Left forelimb (tissue), 1 donor: Measurements from ENCODE around the gene SLC7A4.

Source experiments
- DNase-seq: peaks from one replicate; pipeline ENCODE4 v3.0.0-alpha.2; 2018; ENCODE audit warnings: low spot score

SLC7A4 gene

GRCh38 chr22:20997536-20998257, 34.7 kb downstream of the SLC7A4 start:
- no peak for DNase-seq

DNA sequence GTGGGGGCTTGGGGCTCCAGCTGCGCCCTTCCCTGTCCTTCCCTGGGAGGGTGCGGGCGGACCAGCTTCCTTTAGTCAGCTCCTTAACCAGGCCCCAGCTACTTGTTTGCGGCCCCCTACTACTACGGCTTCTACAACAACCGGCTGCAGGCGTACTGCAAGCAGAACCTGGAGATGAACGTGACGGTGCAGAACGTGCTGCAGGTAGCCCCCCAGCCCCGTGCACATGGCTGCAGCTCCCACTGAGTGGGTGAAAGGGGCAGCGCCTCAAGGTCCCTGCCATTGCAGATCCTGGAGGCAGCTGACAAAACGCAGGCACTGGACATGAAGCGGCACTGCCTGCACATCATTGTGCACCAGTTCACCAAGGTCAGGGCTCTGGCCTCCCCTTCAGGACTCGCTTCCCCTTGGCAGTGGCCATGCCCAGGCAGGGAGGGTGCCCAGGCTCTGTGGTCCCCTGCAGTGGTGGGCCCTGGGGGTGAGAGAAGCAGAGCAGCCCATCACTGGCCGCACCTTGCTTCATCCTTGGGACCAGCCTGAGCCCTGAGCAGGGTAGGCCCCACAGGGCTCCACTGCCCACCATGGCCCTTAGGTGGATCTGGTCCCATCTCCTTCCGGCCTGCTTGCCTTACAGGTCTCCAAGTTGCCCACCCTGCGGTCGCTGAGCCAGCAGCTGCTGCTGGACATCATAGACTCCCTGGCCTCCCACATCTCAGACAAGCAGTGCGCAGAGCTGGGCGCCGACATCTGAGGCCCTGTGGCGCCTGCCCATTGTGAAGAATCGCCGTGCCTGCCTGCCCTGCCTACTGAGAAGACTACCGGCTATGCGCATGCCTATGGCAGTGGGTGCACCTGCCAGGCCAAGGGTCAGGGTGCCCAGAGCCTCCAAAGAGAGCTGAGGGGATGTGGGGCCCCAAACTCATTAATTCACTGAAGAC, 35.5 kb downstream of the SLC7A4 start:
- DNase-seq, result no peak

GRCh38 chr22:20996031-20996410, 36.3 kb downstream of the SLC7A4 start:
- DNase-seq, result no peak

- DNase-seq, result no peak
Measured at GRCh38 chr22:20995329-20996030, 36.9 kb downstream of the SLC7A4 start.

DNA sequence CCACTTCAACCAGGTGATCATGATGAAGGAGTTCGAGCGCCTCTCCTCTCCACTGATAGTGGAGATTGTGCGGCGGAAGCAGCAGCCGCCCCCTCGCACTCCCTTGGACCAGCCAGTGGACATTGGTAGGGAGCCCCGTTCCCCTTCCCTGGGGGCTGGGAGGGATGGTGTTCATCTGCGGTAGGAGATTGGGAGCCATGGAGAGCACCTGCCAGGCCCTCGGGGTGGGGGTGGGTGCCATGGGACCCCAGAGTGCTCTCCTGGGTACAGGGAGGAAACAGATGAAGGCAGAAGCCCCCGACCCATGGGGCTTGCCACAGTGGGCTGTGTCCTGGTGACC, 37.5 kb downstream of the SLC7A4 start:
- no peak for DNase-seq

GRCh38 chr22:20994128-20994901, 38.0 kb downstream of the SLC7A4 start:
- DNase-seq, result no peak

- no peak for DNase-seq
Measured at GRCh38 chr22:20993304-20994127, 38.8 kb downstream of the SLC7A4 start.

- DNase-seq, result no peak
Measured at GRCh38 chr22:20992456-20993303, 39.7 kb downstream of the SLC7A4 start.

DNA sequence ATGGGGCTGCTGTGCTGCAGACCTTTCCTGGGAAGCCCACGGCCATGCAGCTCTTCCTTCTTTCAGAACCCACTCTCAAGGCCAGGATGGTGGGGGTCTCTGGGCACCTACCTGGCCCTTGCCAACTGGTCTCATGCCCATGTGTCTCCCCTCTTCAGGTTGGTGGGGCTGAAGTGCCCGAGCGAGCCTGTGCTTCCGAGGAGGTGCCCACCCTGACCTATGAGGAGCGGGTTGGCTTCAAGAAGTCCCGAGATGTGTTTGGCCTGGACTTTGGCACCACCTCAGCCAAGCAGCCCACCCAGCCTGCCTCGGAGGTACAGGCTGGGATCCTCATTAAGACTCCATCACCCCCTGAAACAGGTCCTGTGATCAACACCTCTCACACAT, 40.3 kb downstream of the SLC7A4 start:
- DNase-seq, result no peak

- no peak for DNase-seq
Measured at GRCh38 chr22:20991252-20992055, 40.9 kb downstream of the SLC7A4 start.

- no peak for DNase-seq
Measured at GRCh38 chr22:20990184-20991180, 41.9 kb downstream of the SLC7A4 start.

DNA sequence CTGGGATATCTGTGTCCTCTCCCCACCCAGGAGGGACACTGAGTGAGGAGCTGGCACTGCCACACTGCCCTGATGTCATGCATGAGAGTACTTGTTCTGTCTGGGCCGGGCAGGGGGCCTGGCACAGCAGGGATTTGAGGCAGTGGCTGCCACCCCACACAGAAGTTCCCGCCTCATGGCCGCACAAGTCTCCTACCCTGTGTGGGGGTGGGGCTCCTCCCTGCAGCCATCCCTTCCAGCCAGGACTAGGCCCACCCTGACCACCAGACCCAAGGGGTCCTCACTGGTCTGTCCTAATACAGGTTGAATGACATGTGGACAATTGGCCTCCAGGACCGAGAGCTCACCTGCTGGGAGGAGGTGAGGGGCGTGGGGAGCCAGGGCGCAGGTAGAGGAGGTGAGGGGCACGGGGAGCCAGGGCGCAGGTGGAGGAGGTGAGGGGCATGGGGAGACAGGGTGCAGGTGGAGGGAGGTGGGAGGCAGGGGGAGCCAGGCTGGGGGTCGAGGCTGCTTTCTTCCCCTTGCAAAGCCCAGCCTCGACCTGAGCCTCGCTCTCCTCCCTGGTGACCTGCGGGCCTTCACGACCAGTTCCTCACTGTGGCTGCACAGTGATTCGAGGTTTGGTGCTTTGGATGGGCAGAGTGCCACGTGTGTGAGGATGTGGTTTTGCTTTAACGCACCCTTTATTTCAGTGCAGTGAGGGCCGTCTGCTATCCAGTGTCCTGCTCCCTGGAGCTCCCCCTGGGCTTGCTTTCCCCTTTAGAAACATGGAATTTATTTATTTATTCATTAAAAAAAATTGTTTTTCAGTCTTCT, 42.8 kb downstream of the SLC7A4 start:
- DNase-seq, result no peak

DNA sequence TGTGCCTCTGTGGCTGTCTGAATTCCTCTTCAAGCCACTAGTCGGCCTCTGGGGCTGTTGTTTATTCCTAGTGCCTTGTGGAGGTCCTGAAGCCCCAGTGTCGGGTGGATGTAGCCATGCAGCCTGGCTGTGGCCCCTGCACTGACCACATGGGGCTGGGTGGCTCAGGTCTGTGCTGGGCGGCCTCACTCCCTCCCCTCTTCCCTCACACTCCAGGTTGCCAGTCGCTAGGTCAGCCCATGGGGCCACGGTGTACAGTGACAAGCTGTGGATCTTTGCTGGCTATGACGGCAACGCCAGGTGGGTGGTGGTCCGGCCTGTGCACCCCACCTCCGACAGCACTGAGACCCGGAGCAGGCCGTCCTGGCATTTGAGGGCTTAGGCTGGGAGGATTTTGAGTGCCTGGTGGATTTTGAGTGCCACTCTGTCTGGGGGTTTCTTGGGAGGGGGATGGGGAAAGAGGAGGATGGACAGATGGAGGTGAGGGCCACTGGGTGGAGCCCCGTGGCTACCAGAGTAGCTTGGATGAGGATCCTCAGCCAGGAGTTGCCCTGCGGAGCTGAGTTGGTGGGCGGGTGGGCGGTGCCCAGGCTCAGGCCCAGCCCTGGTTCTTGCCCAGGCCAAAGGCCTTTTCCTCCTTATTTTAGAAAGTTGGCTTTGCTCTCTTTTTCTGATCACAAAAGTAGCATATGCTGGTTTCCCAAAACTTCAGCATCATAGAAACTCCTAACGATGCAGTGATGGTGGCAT, 43.6 kb downstream of the SLC7A4 start:
- no peak for DNase-seq

- DNase-seq, result no peak
Measured at GRCh38 chr22:20987375-20987774, 45.0 kb downstream of the SLC7A4 start.

DNA sequence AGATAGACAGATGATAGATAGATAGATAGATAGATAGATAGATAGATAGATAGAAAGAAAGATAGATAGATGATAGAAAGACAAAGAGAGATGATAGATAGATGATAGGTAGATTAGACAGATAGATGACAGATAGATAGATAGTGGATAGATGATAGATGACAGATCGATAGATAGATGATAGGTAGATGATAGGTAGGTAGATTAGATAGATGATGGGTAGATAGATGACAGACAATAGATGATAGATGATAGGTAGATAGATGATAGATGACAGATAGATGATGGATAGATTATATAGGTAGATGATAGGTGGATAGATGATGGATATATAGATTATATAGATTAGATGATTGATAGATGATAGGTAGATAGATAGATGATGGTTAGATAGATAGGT, 46.0 kb downstream of the SLC7A4 start:
- DNase-seq, result no peak

DNA sequence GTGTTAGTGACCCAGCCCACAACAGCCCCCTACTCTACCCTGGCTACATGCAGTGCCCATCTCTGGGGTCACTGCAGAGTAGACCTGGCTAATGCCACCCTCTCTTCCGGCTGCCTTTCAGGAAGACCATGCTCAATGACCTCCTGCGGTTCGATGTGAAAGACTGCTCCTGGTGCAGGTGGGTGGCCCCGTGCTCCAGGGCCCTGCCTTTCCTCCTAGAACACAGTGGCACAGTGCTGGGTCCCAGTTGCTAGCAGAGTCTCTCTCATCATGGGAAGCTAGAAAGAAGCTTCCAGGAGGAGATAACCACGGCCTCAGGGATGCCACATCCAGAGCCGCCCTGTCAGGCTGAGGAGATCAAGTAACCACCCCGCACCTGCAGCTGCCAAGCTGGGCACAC, 46.6 kb downstream of the SLC7A4 start:
- DNase-seq, result no peak
